H9 (cell line): ENCODE results near the gene LRRN1. TPM values are rescaled to one million over a fixed set of nuclear protein-coding genes. Genes with fewer than 3 reads are reported as not detected.

Experiments used
- DNase-seq: peaks from one replicate; pipeline ENCODE4 v3.0.0-alpha.2; 2017
- H2AFZ ChIP-seq: one replicate; pipeline ENCODE4 v1.6.1; 2013; ENCODE audit warnings: mild to moderate bottlenecking, low read length, control low read depth, moderate library complexity
- H2AK5ac ChIP-seq: 2 replicates; pipeline ENCODE4 v1.6.1; 2013; ENCODE audit warnings: low read length, control low read depth, mixed read lengths; ENCODE audit not compliant: insufficient read length
- H2BK120ac ChIP-seq: one replicate; pipeline ENCODE4 v1.6.1; 2013; ENCODE audit warnings: low read depth, mild to moderate bottlenecking, low read length, control low read depth, inconsistent platforms; ENCODE audit not compliant: poor library complexity, severe bottlenecking
- H2BK12ac ChIP-seq: 2 replicates; pipeline ENCODE4 v1.6.1; 2013; ENCODE audit warnings: low read length, control low read depth, mixed read lengths, low read depth; ENCODE audit not compliant: insufficient read length
- H2BK15ac ChIP-seq: 2 replicates; pipeline ENCODE4 v1.6.1; 2013; ENCODE audit warnings: low read depth, low read length, control low read depth
- H2BK20ac ChIP-seq: one replicate; pipeline ENCODE4 v1.6.1; 2013; ENCODE audit warnings: low read depth, mild to moderate bottlenecking, low read length, control low read depth, inconsistent platforms; ENCODE audit not compliant: poor library complexity, severe bottlenecking
- H2BK5ac ChIP-seq: 2 replicates; pipeline ENCODE4 v1.6.1; 2013; ENCODE audit warnings: low read length, control low read depth, mixed read lengths; ENCODE audit not compliant: insufficient read length
- H3K14ac ChIP-seq: 2 replicates; pipeline ENCODE4 v1.6.1; 2013; ENCODE audit warnings: low read length, control low read depth; ENCODE audit not compliant: insufficient read depth
- H3K18ac ChIP-seq: 2 replicates; pipeline ENCODE4 v1.6.1; 2013; ENCODE audit warnings: low read depth, mild to moderate bottlenecking, mixed read lengths, low read length, control low read depth; ENCODE audit not compliant: insufficient read length
- H3K23ac ChIP-seq: 2 replicates; pipeline ENCODE4 v1.6.1; 2013; ENCODE audit warnings: low read length, control low read depth, mixed read lengths, low read depth; ENCODE audit not compliant: insufficient read length
- H3K23me2 ChIP-seq: 2 replicates; pipeline ENCODE4 v1.6.1; 2013; ENCODE audit warnings: low read depth, mild to moderate bottlenecking, mixed read lengths, low read length, control low read depth; ENCODE audit not compliant: insufficient read length, poor library complexity, severe bottlenecking
- H3K27ac ChIP-seq: 2 replicates; pipeline ENCODE4 v1.5.1; 2013; ENCODE audit warnings: low read length, control low read depth, mixed read lengths, low read depth; ENCODE audit not compliant: insufficient read length
- H3K27me3 ChIP-seq: 2 replicates; pipeline ENCODE4 v1.6.1; 2013; ENCODE audit warnings: low read length, control low read depth, inconsistent platforms; ENCODE audit not compliant: insufficient read depth
- H3K4ac ChIP-seq: 2 replicates; pipeline ENCODE4 v1.6.1; 2013; ENCODE audit warnings: low read depth, mild to moderate bottlenecking, control low read depth, inconsistent platforms, low read length, moderate library complexity
- H3K4me1 ChIP-seq: 2 replicates; pipeline ENCODE4 v1.6.1; 2013; ENCODE audit warnings: low read length, control low read depth, inconsistent platforms; ENCODE audit not compliant: insufficient read depth
- H3K4me2 ChIP-seq: 2 replicates; pipeline ENCODE4 v1.6.1; 2013; ENCODE audit warnings: low read length, control low read depth, mixed read lengths; ENCODE audit not compliant: insufficient read length, insufficient read depth
- H3K56ac ChIP-seq: 2 replicates; pipeline ENCODE4 v1.6.1; 2013; ENCODE audit warnings: low read depth, mild to moderate bottlenecking, mixed read lengths, low read length, control low read depth; ENCODE audit not compliant: insufficient read length
- H3K79me1 ChIP-seq: 2 replicates; pipeline ENCODE4 v1.6.1; 2013; ENCODE audit warnings: low read depth, mild to moderate bottlenecking, moderate library complexity, low read length, control low read depth, inconsistent platforms; ENCODE audit not compliant: insufficient read depth, poor library complexity, severe bottlenecking
- H3K79me2 ChIP-seq: 2 replicates; pipeline ENCODE4 v1.6.1; 2013; ENCODE audit warnings: low read length, control low read depth, inconsistent platforms; ENCODE audit not compliant: insufficient read depth
- H3K9ac ChIP-seq: 2 replicates; pipeline ENCODE4 v1.6.1; 2013; ENCODE audit warnings: low read length, control low read depth, mixed read lengths; ENCODE audit not compliant: insufficient read length; ENCODE audit errors: extremely low read depth
- H3K9me3 ChIP-seq: one replicate; pipeline ENCODE4 v1.6.1; 2013; ENCODE audit warnings: low read depth, low read length, inconsistent platforms; ENCODE audit not compliant: control insufficient read depth
- H3T11ph ChIP-seq: one replicate; pipeline ENCODE4 v1.6.1; 2013; ENCODE audit warnings: mild to moderate bottlenecking, low read length, control low read depth, inconsistent platforms
- H4K20me1 ChIP-seq: one replicate; pipeline ENCODE4 v1.6.1; 2013; ENCODE audit not compliant: control insufficient read depth, insufficient read length, insufficient read depth
- H4K5ac ChIP-seq: 2 replicates; pipeline ENCODE4 v1.6.1; 2013; ENCODE audit warnings: low read depth, mild to moderate bottlenecking, mixed read lengths, low read length, control low read depth; ENCODE audit not compliant: insufficient read length
- H4K8ac ChIP-seq: replicated peaks from 2 replicates; pipeline ENCODE4 v1.6.1; 2013; ENCODE audit warnings: low read length, control low read depth, mixed read lengths, low read depth; ENCODE audit not compliant: insufficient read length
- H4K91ac ChIP-seq: 2 replicates; pipeline ENCODE4 v1.6.1; 2013; ENCODE audit warnings: low read depth, mild to moderate bottlenecking, moderate library complexity, mixed read lengths, low read length, control low read depth; ENCODE audit not compliant: insufficient read length
- H3K27ac Mint-ChIP-seq, 3 experiments: 2 replicates in 2 of 3; 3 replicates in 1 of 3; pipeline ENCODE4 v1.8.0; 2020 to 2021; ENCODE audit warnings: mixed read lengths in 3 of 3, mild to moderate bottlenecking in 1 of 3, moderate library complexity in 1 of 3
- H3K27me3 Mint-ChIP-seq: 2 replicates; pipeline ENCODE4 v1.8.0; 2021; ENCODE audit warnings: low read depth, mild to moderate bottlenecking, moderate library complexity, mixed read lengths
- H3K36me3 Mint-ChIP-seq, 3 experiments: 2 replicates in 2 of 3; 3 replicates in 1 of 3; pipeline ENCODE4 v1.8.0; 2020 to 2021; ENCODE audit warnings: low read depth in 3 of 3, mixed read lengths in 3 of 3; ENCODE audit not compliant: insufficient read depth in 1 of 3
- H3K4me1 Mint-ChIP-seq, 2 experiments: 2 replicates each; pipeline ENCODE4 v1.8.0; 2020; ENCODE audit warnings: mixed read lengths in 2 of 2
- H3K4me3 Mint-ChIP-seq, 2 experiments: 2 replicates in 1 of 2; 3 replicates in 1 of 2; pipeline ENCODE4 v1.8.0; 2020 to 2021; ENCODE audit warnings: mild to moderate bottlenecking in 2 of 2, mixed read lengths in 2 of 2, moderate library complexity in 1 of 2
- H3K9me3 Mint-ChIP-seq, 2 experiments: 2 replicates in 1 of 2; 3 replicates in 1 of 2; pipeline ENCODE4 v1.8.0; 2020; ENCODE audit warnings: mild to moderate bottlenecking in 2 of 2, mixed read lengths in 2 of 2, moderate library complexity in 1 of 2
- WGBS: extraction: QIAGEN DNeasy Blood & Tissue Kit; methylation state at CpG from one replicate; pipeline ENCODE4 v1.1.7; 2013; ENCODE audit warnings: missing lambda C conversion rate, low lambda C conversion rate, mixed read lengths; ENCODE audit not compliant: insufficient read length; ENCODE audit errors: extremely low coverage; 5-methylcytosine and 5-hydroxymethylcytosine counted together
- total RNA-seq: library from RNA; stranded (reverse); gene quantifications from 2 replicates; pipeline ENCODE4 v1.2.1, GENCODE V29; 2021
- TF ChIP-seq, protein P1 (sequence below): fragments of 200-600 bp; sonication (generic); conservative IDR thresholded peaks from 3 replicates; pipeline ENCODE4 v1.8.0; 2021; ENCODE audit warnings: antibody characterized with exemption, mild to moderate bottlenecking

LRRN1 gene
- total RNA-seq, 1 experiment from 2014 or later, result 269 TPM

DNA sequence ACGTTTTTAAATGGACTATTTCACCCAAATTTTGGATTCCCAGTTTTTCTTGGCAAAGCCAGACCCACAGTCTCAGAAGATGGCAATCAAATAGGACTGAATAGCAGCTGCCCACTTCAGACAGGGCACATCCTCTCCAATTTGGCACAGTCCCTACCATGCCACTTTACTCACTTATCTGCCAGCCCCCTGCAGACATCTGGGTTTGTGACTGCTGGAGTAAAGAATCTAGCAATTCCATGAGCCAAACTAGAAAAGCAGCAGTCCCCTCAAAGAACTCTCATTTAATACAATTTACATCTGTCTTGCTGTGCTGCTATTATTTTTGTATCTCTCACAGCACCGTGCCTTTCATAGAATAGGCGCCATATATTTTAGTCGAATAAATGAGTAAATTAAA is 16.0 kb upstream of the LRRN1 start:
- no peak overlapping the region for H4K91ac ChIP-seq
- H3K4me1 ChIP-seq, result no peaks in the 10 kb centered on the region
- no peak overlapping the region for H3K14ac ChIP-seq
- H2BK20ac ChIP-seq, result no peak overlapping the region
- Mint-ChIP-seq H3K9me3 (peaks cover 0 to 3% of the 10 kb centered on the region in 2 experiments; a peak in 1 of 5 replicates), H3K36me3 (no peaks in the 10 kb centered on the region), H3K27ac (no peak overlapping the region), H3K4me1 (peaks cover 0 to 8% of the 10 kb centered on the region in 2 experiments; a peak in 2 of 4 replicates), H3K4me3 (no peak overlapping the region), H3K27me3 (no peaks in the 10 kb centered on the region; the same call in 1 of the 2 replicates)
- no peak overlapping the region for H3K27ac ChIP-seq
- TF ChIP-seq, protein P1, sequence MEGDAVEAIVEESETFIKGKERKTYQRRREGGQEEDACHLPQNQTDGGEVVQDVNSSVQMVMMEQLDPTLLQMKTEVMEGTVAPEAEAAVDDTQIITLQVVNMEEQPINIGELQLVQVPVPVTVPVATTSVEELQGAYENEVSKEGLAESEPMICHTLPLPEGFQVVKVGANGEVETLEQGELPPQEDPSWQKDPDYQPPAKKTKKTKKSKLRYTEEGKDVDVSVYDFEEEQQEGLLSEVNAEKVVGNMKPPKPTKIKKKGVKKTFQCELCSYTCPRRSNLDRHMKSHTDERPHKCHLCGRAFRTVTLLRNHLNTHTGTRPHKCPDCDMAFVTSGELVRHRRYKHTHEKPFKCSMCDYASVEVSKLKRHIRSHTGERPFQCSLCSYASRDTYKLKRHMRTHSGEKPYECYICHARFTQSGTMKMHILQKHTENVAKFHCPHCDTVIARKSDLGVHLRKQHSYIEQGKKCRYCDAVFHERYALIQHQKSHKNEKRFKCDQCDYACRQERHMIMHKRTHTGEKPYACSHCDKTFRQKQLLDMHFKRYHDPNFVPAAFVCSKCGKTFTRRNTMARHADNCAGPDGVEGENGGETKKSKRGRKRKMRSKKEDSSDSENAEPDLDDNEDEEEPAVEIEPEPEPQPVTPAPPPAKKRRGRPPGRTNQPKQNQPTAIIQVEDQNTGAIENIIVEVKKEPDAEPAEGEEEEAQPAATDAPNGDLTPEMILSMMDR, result no peak
- WGBS, result no CpG with 5 or more reads among the region's 4 CpGs
- H3K27me3 ChIP-seq, result no peaks in the 10 kb centered on the region
- no peak overlapping the region for H3K4ac ChIP-seq
- no peaks in the 10 kb centered on the region for H3K23me2 ChIP-seq
- no peak overlapping the region for H3K4me2 ChIP-seq
- no peak for DNase-seq
- H3K56ac ChIP-seq, result no peak overlapping the region
- no peak overlapping the region for H2AK5ac ChIP-seq
- no peak overlapping the region for H2BK5ac ChIP-seq
- H3K18ac ChIP-seq, result no peak overlapping the region
- H4K8ac ChIP-seq, result no peak overlapping the region
- H2BK12ac ChIP-seq, result no peak overlapping the region
- no peak overlapping the region for H4K5ac ChIP-seq
- H3K79me1 ChIP-seq, result no peaks in the 10 kb centered on the region
- H2BK120ac ChIP-seq, result no peak overlapping the region
- no peaks in the 10 kb centered on the region for H3K79me2 ChIP-seq
- H3K23ac ChIP-seq, result no peak overlapping the region
- no peak overlapping the region for H2BK15ac ChIP-seq
- H2AFZ ChIP-seq, result no peak overlapping the region
- no peaks in the 10 kb centered on the region for H4K20me1 ChIP-seq
- H3K9ac ChIP-seq, result no peak overlapping the region
- H3K9me3 ChIP-seq, result no peaks in the 10 kb centered on the region
- H3T11ph ChIP-seq, result no peak overlapping the region
